ENCODE results near the gene DIS3L.

DNA sequence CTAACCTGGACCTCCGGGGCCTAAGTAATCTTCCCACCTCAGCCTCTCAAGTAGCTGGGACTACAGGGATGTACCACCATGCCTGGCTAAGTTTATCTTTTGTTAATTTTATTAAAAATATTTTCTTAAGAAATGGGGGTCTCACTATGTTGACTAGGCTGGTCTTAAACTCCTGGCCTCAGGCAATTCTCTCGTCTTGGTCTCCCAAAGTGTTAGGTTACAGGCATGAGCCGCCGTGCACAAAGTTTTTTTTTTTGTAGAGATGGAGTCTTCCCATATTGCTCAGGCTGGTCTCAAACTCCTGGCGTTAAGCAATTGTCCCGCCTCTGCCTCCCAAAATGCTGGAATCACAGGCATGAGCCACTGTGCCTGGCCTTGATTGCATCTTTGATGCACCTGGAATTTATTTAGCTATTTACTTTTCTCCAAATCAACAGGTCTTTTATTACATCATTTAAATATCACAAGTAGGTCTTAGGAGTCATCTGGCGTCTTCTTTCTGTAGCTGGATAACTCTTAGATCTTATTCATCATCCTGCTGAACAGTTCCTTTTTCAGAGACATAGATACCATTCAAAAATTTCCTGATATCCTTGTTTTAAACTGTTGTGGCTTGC is 85.6 kb downstream of the DIS3L start:
- TF ChIP-seq, protein P1, sequence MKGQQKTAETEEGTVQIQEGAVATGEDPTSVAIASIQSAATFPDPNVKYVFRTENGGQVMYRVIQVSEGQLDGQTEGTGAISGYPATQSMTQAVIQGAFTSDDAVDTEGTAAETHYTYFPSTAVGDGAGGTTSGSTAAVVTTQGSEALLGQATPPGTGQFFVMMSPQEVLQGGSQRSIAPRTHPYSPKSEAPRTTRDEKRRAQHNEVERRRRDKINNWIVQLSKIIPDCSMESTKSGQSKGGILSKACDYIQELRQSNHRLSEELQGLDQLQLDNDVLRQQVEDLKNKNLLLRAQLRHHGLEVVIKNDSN (IDR thresholded peaks at IDR 0.05), result no peak
- TF ChIP-seq TCF12 (IDR thresholded peaks at IDR 0.05; ENCODE audit: low read depth), result no peak
- no peak for TF ChIP-seq FOXM1 (IDR thresholded peaks at IDR 0.05; ENCODE audit: borderline replicate concordance, low read depth)
- no peak for TF ChIP-seq TAF1 (IDR thresholded peaks at IDR 0.05; ENCODE audit: low read depth)
- TF ChIP-seq CEBPB (IDR thresholded peaks at IDR 0.05), result no peak
- TF ChIP-seq, protein P2, sequence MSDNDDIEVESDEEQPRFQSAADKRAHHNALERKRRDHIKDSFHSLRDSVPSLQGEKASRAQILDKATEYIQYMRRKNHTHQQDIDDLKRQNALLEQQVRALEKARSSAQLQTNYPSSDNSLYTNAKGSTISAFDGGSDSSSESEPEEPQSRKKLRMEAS (IDR thresholded peaks at IDR 0.05), result no peak
